ENCODE results near the gene PTGIS.

Gene PTGIS

DNA sequence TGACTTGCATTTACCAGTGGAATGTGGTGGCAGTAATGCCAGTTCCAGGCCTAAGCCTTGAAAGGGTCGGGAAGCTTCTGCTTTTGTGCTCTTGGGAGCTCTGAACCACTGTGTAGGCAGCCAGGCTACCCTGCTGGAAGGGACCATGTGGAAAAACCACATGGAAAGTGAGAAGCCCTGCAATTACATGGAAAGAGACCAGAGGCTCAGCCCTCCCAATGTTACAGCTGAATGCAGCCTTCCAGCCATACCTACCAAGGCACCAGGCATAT, 70.6 kb downstream of the PTGIS start:
- DNase-seq (ENCODE audit: low read depth in 1 of 2, low spot score in 1 of 2), result no peak
- no peak for TF ChIP-seq JUND (IDR thresholded peaks at IDR 0.05; ENCODE audit: low read depth)
- in situ Hi-C loops (cut with HindIII; ENCODE audit: low pct_unique_long_range_greater_than_20kb, low sequenced_read_pairs), result no loop called here

GRCh38 chr20:49496553-49497397, 71.2 kb downstream of the PTGIS start:
- in situ Hi-C loops (cut with HindIII; ENCODE audit: low pct_unique_long_range_greater_than_20kb, low sequenced_read_pairs), result no loop called here
- TF ChIP-seq JUND (IDR thresholded peaks at IDR 0.05; ENCODE audit: low read depth), result no peak
- no peak for DNase-seq (ENCODE audit: low read depth in 1 of 2, low spot score in 1 of 2)

GRCh38 chr20:49496043-49496442, 71.9 kb downstream of the PTGIS start:
- in situ Hi-C loops (cut with HindIII; ENCODE audit: low pct_unique_long_range_greater_than_20kb, low sequenced_read_pairs), result no loop called here

GRCh38 chr20:49490689-49491088, 77.2 kb downstream of the PTGIS start:
- no peak for DNase-seq (ENCODE audit: low read depth in 1 of 2, low spot score in 1 of 2)
- in situ Hi-C loops (cut with HindIII; ENCODE audit: low pct_unique_long_range_greater_than_20kb, low sequenced_read_pairs), result no loop called here
- TF ChIP-seq JUND (IDR thresholded peaks at IDR 0.05; ENCODE audit: low read depth), result no peak

More at GRCh38 chr20:49496043-49496442, 71.9 kb downstream of the PTGIS start:
- no peak for TF ChIP-seq JUND (IDR thresholded peaks at IDR 0.05; ENCODE audit: low read depth)
- DNase-seq (ENCODE audit: low read depth in 1 of 2, low spot score in 1 of 2), result no peak

GRCh38 chr20:49489688-49490087, 78.2 kb downstream of the PTGIS start:
- DNase-seq (ENCODE audit: low read depth in 1 of 2, low spot score in 1 of 2), result no peak
- no peak for TF ChIP-seq JUND (IDR thresholded peaks at IDR 0.05; ENCODE audit: low read depth)
- in situ Hi-C loops (cut with HindIII; ENCODE audit: low pct_unique_long_range_greater_than_20kb, low sequenced_read_pairs), result no loop called here

DNA sequence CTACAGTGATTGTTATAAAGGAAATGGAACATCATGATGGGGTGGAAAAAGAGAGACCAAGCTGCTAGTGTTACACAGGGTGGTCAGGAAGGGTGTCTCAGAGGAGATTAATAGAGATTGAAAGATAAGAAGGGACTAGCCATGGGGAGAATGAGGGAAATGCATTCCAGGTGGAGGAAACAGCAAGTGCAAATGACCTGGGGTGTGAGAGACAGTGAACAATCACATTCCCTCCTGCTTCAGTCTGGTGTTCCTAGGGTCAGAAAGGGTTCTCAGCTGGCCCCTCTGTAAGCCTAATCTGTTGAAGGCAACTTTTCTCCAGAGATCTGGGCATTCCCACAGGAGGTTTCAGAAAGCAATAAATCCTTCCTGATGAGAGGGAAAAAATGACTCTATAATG, 81.9 kb downstream of the PTGIS start:
- TF ChIP-seq JUND (IDR thresholded peaks at IDR 0.05; ENCODE audit: low read depth), result no peak
- in situ Hi-C loops (cut with HindIII; ENCODE audit: low pct_unique_long_range_greater_than_20kb, low sequenced_read_pairs), result no loop called here
- no peak for DNase-seq (ENCODE audit: low read depth in 1 of 2, low spot score in 1 of 2)

GRCh38 chr20:49485563-49485962, 82.4 kb downstream of the PTGIS start:
- in situ Hi-C loops (cut with HindIII; ENCODE audit: low pct_unique_long_range_greater_than_20kb, low sequenced_read_pairs), result no loop called here
- no peak for TF ChIP-seq JUND (IDR thresholded peaks at IDR 0.05; ENCODE audit: low read depth)
- no peak for DNase-seq (ENCODE audit: low read depth in 1 of 2, low spot score in 1 of 2)

DNA sequence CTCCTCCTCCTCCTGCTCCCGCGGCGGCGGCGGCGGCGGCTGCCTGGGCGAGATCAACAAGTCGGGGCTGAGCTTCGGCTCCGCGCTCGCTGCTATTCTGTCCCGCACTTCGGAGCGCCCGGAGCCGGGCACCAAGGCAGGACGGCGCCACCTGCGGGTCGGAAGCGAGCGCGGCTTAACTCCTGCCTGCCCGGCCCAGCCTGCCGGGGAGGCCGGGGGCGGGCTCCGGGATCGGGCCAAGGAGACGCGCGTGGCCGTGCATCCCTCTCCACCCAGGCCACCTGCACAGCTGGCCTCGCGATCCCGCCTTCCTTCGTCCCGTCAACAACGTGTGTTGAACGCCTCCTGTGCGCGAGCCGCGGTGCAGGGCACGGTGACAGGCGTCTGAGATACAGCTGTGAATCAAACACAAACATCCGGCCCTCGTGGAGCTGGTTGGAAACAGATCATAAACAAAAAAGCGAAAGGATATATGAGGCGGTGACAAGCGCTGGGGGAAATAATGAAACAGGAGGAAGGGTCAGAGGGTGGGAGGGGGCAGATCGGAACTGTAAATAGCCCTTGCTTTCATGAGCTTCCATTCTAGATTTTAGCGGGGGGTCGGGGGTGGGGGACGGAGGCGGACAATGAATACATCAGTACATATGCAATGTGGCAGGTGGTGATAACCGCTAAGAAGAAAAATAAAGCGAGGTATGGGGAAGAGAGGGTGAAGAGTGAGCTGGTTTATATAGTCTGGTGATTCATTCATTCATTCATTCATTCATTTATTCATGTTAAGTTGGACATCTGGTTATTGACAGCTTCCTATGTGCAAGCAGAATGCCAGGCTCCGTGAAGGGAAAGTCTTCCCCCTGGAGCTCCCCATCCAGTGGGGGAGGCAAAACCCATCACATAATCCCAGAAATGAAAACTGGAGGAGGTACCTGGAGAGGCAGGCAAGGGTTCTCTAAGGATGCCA, 83.5 kb downstream of the PTGIS start:
- in situ Hi-C loops (cut with HindIII; ENCODE audit: low pct_unique_long_range_greater_than_20kb, low sequenced_read_pairs), result no loop called here
- TF ChIP-seq JUND (IDR thresholded peaks at IDR 0.05; ENCODE audit: low read depth), result no peak

GRCh38 chr20:49483696-49484123, 84.2 kb downstream of the PTGIS start:
- DNase-seq (ENCODE audit: low read depth in 1 of 2, low spot score in 1 of 2), result peak in 1 of 2 experiments; percentile 39
- in situ Hi-C loops (cut with HindIII; ENCODE audit: low pct_unique_long_range_greater_than_20kb, low sequenced_read_pairs), result no loop called here
- TF ChIP-seq JUND (IDR thresholded peaks at IDR 0.05; ENCODE audit: low read depth), result no peak

More for the DNA sequence above, 83.5 kb downstream of the PTGIS start:
- peak; percentile 91 to 93 for DNase-seq (ENCODE audit: low read depth in 1 of 2, low spot score in 1 of 2)

DNA sequence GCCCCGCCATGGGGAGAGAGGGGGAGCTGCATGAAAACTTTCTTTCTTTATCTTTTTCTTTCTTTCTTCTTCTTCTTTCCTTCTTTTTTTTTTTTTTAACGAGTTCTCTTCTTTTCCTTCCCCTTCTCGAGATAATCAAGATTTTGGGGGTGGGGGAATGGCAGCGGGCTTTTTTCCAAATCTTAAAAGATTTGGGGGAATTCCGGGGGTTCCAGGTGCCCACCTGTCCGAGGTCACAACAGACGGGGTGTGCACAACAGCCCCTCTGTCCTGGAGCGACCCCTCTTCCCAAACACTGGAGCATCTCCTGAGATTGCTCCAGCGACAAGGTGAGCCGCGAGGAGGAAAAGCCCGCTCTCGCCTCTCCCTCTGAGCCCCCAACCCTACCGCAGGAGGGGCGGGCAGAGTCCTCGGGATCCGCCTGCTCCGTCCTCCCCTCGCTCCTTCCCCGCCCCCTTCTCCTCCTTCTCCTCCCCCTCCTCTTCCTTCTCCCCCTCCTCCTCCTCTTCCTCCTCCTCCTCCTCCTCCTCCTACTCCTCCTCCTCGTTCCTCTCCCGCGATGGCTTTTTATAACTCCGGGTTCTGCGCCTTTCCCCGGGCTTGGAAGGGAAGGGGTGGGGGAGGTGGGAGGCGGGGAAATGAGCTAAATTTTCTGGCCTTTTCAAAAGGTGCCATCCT, 84.8 kb downstream of the PTGIS start:
- peak; percentile 30 to 50 for DNase-seq (ENCODE audit: low read depth in 1 of 2, low spot score in 1 of 2)
- in situ Hi-C loops (cut with HindIII; ENCODE audit: low pct_unique_long_range_greater_than_20kb, low sequenced_read_pairs), result no loop called here
- no peak for TF ChIP-seq JUND (IDR thresholded peaks at IDR 0.05; ENCODE audit: low read depth)

GRCh38 chr20:49482621-49483017, 85.3 kb downstream of the PTGIS start, which contains the start of gene KCNB1:
Gene KCNB1 (minus strand): TSS chr20:49482668. CDS start chr20:49482480, 188 bp downstream.
- in situ Hi-C loops (cut with HindIII; ENCODE audit: low pct_unique_long_range_greater_than_20kb, low sequenced_read_pairs), result no loop called here
- peak; percentile 73 to 79 for DNase-seq (ENCODE audit: low read depth in 1 of 2, low spot score in 1 of 2)
- TF ChIP-seq JUND (IDR thresholded peaks at IDR 0.05; ENCODE audit: low read depth), result no peak

DNA sequence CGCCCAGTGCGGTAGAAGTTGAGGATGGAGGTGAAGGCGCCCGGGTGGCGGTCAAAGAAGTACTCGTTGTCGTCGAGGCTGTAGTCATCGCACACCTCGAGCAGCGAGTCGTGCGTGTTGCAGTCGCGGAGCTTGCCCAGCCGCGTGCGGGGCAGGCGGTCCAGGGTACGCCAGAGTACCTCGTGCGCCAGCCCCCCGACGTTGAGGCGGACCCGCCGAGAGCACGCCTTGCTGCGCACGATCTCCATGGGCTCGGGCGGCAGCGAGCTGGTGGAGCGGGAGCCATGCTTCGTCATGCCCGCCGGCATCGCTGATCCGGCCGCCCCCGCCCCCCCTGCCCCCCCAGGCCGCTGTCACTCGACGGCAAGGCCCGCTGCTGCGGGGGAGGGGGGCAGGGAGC, 85.8 kb downstream of the PTGIS start:
- TF ChIP-seq JUND (IDR thresholded peaks at IDR 0.05; ENCODE audit: low read depth), result no peak
- DNase-seq (ENCODE audit: low read depth in 1 of 2, low spot score in 1 of 2), result no peak
- in situ Hi-C loops (cut with HindIII; ENCODE audit: low pct_unique_long_range_greater_than_20kb, low sequenced_read_pairs), result no loop called here

Measured in T47D (cell line).